ENCODE results near the gene COL9A1.
"Not testable (repeated sequence)": the region's sequence is repeated elsewhere in the genome, so short reads cannot be mapped to it uniquely, and the experiment has no call there.

COL9A1 gene

GRCh38 chr6:70303034-70303525 is at the start of gene COL9A1:
COL9A1 (minus strand) TSS chr6:70303084; CDS start chr6:70302924, 160 bp downstream.
- no peak for DNase-seq

DNA sequence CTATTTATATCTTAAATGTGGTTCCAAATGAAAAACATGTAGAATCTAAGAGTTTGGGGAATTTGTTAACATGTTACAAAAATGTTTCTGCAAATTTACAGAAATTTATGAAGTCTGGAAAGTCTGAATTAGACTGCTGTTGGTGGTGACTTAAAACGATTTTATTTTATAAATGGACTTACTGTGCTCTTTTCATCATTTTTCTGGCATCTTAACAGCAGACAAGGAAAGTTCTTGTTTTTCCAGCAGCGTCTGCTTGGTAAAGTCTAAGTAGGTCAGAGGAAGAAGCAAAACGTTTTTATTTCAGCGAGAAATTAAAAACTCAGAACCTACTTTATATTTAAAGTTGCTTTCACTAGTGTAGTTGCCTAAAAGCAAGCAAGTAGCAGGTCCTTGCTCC is 48.6 kb upstream of the COL9A1 start:
- DNase-seq = no peak

- DNase-seq = no peak
Measured at GRCh38 chr6:70345619-70346018, 42.7 kb upstream of the COL9A1 start.

DNA sequence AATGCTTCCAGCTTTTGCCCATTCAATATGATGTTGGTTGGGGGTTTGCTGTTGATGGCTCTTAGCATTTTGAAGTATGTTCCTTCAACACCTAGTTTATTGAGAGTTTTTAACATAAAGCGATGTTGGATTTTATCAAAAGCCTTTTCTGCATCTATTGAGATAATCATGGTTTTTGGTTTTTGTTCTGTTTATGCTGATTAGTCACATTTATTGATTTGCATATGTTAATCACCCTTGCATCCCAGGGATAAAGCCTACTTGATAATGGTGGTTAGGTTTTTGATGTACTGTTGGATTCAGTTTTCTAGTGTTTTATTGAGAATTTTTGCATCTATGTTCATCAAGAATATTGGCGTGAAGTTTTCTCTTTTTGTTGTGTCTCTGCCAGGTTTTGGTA is 40.4 kb upstream of the COL9A1 start:
- DNase-seq = no peak

GRCh38 chr6:70339810-70340209 is 36.9 kb upstream of the COL9A1 start:
- DNase-seq = not testable (repeated sequence)

- DNase-seq = no peak
Measured at GRCh38 chr6:70338775-70339174, 35.9 kb upstream of the COL9A1 start.

GRCh38 chr6:70337743-70338105 is 34.8 kb upstream of the COL9A1 start:
- no peak for DNase-seq

- no peak for DNase-seq
Measured at GRCh38 chr6:70336996-70337742, 34.3 kb upstream of the COL9A1 start.

DNA sequence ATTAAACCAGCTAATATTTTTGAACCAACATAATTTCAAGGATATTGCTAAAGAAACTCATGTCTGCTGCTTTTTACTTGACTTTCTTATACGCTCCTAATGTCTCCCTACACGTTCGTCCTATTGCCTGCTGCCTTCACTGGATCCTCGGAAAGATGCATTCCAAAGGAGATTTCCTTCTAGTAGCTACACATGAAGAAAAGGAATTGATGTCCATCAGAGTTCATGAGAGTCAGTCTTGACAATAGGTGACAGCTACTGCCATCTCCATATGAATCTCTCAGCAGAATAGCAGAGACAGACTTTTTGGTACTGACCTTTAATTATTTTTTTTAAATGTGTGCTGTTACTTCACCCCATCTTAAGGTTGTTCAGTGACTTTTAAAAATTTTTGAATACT is 24.2 kb upstream of the COL9A1 start:
- no peak for DNase-seq

DNA sequence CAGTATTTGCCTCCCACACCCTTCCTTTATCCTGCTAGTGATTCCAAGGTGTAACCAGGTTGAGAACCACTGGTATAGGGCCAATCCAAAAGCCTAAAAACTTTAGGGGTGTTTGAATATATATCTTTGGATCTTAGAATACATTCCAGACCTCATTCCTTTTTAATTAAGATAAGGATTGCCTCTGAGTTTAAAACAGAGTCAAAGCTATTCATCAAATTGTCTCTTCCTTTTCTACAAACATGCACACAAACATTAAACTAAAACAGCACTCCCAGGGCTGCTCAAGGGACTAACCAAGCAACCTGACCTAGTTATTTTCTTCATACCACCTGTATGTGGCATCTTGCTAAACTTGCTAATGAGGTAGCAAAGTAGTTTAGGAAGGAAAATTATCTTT is 22.1 kb upstream of the COL9A1 start:
- no peak for DNase-seq

DNA sequence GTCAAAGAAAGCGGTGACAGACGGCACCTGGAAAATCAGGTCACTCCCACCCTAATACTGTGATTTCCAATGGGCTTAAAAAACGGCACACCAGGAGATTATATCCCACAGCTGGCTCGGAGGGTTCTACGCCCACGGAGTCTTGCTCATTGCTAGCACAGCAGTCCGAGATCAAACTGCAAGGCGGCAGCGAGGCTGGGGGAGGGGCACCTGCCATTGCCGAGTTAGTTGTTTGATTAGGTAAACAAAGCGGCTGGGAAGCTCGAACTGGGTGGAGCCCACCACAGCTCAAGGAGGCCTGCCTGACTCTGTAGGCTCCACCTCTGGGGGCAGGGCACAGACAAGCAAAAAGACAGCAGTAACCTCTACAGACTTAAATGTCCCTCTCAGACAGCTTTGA is 14.9 kb upstream of the COL9A1 start:
- not testable (repeated sequence) for DNase-seq

GRCh38 chr6:70315079-70315751 is 12.3 kb upstream of the COL9A1 start:
- DNase-seq = no peak

- DNase-seq = no peak
Measured at GRCh38 chr6:70314296-70314695, 11.4 kb upstream of the COL9A1 start.

DNA sequence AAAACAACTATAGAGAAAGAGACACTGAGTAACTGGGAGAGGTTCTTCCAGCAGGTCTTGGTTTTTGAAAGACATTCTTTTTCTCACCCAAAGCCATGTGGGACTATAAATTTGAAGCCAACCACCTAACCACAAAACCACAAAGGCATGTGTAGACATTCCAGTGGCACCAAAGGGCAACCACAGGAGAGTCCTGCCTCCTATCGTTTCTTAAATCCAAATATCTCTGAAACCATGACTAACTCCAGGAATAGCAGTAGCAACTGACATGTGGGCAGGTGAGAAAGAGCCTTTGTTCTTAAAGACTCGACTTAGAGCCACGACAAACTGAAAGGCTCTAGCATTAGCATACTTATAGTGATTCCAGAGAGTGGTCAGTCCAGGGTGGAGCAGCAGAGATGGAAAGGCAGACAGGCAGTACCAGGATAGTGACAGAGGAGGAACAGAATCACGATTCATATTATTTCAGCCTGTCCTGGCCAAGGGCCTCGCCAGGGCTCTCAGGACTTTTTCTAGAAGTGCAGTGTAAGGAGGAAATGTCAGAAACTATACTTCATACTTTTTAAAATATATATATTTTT is 9.4 kb upstream of the COL9A1 start:
- DNase-seq = no peak

DNA sequence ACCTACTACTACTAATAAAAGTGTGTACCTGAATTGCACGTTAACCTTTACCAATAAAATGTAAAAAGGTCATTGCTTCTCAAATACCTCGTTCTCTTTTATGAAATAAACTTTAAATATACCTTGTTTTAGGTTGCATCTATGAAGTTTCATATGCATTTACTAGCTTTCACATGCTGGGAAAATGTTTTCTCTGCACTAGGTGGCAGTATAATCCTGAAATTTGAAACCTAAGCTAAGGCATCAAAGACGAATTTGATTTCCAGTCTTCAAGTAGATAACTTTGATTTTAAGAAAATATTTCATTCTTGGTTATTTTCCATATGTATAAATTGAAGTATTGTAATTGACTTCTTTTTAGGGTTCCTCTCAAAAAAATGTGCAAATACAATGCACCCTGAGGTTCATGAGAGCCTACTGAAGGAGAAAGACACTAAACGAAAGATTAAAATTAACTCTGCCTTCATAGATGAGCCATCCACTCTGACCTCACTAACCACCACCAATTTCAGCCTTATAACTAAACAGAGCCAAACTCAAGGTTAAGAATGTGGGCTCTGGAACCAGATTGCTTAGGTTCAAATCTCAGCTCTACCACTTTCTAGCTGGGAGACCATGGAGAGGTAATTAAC is 7.3 kb upstream of the COL9A1 start:
- no peak for DNase-seq

DNA sequence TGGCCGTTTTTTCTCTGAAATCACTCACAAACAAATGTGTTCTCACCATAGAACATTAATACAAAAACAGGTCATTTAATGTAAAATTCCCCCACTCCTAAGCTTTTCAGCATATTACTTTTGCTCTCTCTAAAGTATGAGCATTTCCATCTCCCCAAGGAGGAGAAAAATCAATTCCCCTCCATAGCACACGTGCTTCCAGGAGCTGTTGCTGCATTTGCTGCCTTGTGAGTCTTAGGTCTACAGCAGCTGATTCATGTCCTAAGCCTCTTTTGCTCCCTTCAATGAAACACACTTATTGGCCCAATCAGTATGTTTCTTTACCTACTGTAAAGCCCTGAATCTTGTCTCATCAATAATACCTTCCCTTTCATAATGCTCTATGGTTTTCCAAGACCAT is 6.4 kb upstream of the COL9A1 start:
- no peak for DNase-seq

DNA sequence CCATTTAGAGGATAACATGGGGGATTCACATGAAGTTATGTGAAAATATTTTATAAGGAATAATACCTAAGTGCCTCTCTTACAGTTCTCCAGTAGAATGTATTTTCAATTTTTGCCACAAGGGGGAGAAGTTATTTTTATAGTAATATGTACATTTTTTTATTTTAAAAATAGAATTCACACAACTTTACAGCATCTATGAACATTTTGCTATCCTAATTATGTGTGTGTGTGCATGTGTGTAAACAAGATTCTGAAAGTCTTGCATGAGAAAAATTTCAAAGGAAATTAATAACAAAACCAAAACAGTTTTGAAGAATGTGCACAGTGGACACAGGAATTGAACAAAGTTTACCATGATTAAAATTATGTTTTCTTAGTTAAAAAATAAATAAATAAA is 5.3 kb upstream of the COL9A1 start:
- not testable (repeated sequence) for DNase-seq

DNA sequence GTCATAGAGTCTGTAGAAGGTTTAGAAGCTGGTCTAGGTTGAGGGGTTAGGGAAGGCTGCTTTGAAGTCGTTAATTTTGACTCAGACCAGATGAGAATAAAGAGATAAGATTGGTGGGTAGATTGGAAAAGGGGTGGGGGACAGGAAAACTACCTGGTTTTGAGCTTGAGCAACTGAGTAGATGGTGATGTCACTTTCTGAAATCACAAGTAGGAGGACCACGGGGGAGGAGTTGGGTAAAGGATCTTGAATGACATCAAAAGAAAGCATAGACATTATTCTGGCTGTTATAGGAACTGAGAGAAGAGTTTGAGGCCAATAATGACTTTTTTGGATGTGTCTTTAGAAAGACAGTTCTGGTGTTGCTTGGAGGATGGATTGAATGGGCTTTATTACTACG is 4.1 kb upstream of the COL9A1 start:
- DNase-seq = no peak

DNA sequence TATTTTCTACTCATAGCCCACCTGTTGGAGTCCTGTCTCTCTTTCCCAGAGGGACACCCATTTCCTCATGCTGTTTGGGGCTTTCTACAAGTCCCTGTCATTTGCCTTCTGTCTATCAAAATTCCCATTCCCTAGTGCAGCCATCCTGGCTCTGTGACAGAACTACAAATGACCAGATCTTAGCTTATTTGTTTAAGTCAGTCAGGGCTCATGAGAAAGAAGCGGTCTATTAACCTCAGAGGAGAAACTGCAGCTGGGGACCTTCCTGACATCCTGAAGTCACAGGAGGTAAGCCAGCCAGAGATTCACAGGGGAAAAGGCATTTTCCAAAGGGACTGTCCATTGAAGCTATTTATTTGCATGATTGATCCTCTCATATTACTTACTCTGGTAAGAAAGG is 1.7 kb upstream of the COL9A1 start:
- DNase-seq = no peak

- DNase-seq = no peak
Measured at GRCh38 chr6:70299456-70299855, 3.4 kb downstream of the COL9A1 start.

- DNase-seq = no peak
Measured at GRCh38 chr6:70298068-70298467, 4.8 kb downstream of the COL9A1 start.

DNA sequence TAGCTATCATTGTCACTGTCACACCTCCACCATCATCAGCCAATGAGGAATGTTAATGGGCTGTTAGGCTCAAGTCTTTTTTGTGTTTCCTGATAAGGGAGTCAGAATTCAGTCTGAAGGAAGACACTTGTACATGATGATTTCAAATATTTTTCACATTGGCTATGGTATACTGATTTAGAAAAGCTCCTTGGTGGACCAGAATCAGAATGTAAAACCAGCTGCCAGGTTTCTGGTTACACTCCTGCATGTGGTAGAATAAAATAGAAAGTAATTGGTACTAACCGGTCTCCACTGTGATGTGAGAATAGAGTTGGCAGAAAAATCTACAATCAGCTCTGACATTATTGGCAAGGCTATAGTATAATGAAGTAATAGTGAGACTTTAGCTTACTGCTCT is 10.7 kb downstream of the COL9A1 start:
- no peak for DNase-seq

GRCh38 chr6:70289299-70289698 is 13.6 kb downstream of the COL9A1 start:
- no peak for DNase-seq

- no peak for DNase-seq
Measured at GRCh38 chr6:70286905-70287304, 16.0 kb downstream of the COL9A1 start.
